ENCODE data around the gene IFNA2. TPM values are rescaled to one million over a fixed set of nuclear protein-coding genes. Genes with fewer than 3 reads are reported as not detected.
"Not testable (repeated sequence)": the region's sequence is repeated elsewhere in the genome, so short reads cannot be mapped to it uniquely, and the experiment has no call there.

The IFNA2 gene
- total RNA-seq, 3 donors from 2014 or later (not counting 1 experiment from before 2014, with no cell fraction given), result not detected

DNA sequence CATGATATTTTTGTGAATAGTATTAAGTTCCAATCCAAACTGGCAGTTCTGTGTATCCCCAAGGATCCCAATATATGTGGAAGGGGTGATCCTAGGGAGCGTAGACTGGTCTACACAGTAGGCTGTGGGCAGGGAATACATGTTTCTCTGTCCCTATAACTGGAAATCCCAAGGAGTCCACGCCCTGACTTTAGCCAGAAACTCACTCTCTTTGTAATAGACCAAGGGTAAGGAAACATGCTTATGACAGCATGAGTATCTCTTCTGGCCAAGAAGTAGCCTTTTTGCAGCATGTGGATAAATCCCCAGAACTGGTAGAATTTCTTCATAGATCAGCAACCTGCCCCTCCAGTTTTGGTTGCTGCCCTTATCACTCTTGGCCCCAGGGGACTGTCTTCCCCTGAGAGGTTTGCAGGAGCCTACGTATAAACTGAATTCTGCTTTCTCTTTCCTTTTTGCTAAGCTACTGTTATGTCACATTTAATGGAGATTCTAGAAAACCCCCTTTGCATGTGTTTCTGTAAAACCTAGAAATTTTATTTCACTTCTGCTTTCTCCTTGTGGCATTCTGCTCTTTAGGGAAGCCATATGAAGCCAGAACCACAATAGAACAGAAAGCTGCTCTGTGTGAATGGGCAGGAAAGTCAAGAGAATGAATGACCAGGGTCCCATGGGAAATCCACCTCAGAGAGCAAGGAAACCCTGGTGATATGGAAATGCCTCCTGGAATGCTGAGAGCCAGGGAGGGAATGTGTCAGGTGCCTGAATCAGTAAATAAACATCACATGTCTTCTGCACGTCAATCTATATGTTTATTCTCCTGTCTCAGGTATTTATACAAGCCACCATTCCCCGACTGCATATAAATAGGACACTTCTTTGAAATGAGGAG, 3.5 kb downstream of the IFNA2 start:
- Mint-ChIP-seq H3K9me3 (no peaks in the 10 kb centered on the region), H3K4me3 (no peak overlapping the region), H3K27me3 (ENCODE audit: low read depth in 2 of 2) (peaks cover 26 to 44% of the 10 kb centered on the region in 2 donors), H3K27ac (peak overlapping the region in 1 of 2 donors; percentile 21), H3K36me3 (no peaks in the 10 kb centered on the region), H3K4me1 (peaks cover 5 to 15% of the 10 kb centered on the region in 2 donors)
- no peak overlapping the region for H3K4me3 ChIP-seq (ENCODE audit: low read length)
- WGBS (ENCODE audit: insufficient coverage), result 56% methylated on average over 5 of the region's 5 CpGs
- DNase-seq (peak in 1 of 2 donors; percentile 45), ATAC-seq (peak; percentile 89 to 96 (median 93))
- H3K27ac ChIP-seq (ENCODE audit: low read length), result no peak overlapping the region
- no peaks in the 10 kb centered on the region for H3K9me3 ChIP-seq (ENCODE audit: control insufficient read depth, insufficient read depth, low read length)
- TF ChIP-seq, protein P1, sequence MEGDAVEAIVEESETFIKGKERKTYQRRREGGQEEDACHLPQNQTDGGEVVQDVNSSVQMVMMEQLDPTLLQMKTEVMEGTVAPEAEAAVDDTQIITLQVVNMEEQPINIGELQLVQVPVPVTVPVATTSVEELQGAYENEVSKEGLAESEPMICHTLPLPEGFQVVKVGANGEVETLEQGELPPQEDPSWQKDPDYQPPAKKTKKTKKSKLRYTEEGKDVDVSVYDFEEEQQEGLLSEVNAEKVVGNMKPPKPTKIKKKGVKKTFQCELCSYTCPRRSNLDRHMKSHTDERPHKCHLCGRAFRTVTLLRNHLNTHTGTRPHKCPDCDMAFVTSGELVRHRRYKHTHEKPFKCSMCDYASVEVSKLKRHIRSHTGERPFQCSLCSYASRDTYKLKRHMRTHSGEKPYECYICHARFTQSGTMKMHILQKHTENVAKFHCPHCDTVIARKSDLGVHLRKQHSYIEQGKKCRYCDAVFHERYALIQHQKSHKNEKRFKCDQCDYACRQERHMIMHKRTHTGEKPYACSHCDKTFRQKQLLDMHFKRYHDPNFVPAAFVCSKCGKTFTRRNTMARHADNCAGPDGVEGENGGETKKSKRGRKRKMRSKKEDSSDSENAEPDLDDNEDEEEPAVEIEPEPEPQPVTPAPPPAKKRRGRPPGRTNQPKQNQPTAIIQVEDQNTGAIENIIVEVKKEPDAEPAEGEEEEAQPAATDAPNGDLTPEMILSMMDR (IDR thresholded peaks at IDR 0.05), result no peak
- no peaks in the 10 kb centered on the region for H3K36me3 ChIP-seq (ENCODE audit: control insufficient read depth, insufficient read depth, low read length)
- intact Hi-C loops (cut with micrococcal nuclease), result no loop called here
- peaks cover 9% of the 10 kb centered on the region for H3K27me3 ChIP-seq (ENCODE audit: control insufficient read depth, insufficient read depth, low read length)
- H3K4me1 ChIP-seq (ENCODE audit: control insufficient read depth, insufficient read depth, low read length), result peaks cover 9% of the 10 kb centered on the region

DNA sequence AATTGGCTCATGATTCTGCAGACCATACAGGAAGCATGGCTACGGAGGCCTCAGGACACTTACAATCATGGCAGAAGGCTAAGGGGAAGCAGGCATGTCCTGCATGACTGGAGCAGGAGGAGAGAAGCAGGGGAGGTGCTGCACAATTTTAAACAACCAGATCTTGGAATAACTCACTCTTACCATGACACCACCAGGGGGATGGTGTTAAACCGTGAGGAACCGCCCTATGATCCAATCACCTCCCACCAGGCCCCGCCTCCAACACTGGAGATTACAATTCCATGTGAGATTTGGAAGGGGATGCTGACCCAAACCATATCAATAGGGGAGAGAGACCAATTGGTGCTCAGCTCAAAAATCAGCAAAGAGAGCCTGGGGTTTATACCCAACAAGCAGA, 13.7 kb downstream of the IFNA2 start:
- H3K36me3 ChIP-seq (ENCODE audit: control insufficient read depth, insufficient read depth, low read length); H3K27ac Mint-ChIP-seq; H3K27me3 ChIP-seq (ENCODE audit: control insufficient read depth, insufficient read depth, low read length); H3K36me3 Mint-ChIP-seq; DNase-seq; H3K27ac ChIP-seq (ENCODE audit: low read length); H3K4me1 Mint-ChIP-seq; H3K9me3 ChIP-seq (ENCODE audit: control insufficient read depth, insufficient read depth, low read length); H3K9me3 Mint-ChIP-seq; H3K4me3 ChIP-seq (ENCODE audit: low read length); ATAC-seq; H3K4me1 ChIP-seq (ENCODE audit: control insufficient read depth, insufficient read depth, low read length); intact Hi-C loops (cut with micrococcal nuclease); H3K4me3 Mint-ChIP-seq: not testable (repeated sequence)
- H3K27me3 Mint-ChIP-seq (ENCODE audit: low read depth in 2 of 2), result peaks cover 25 to 35% of the 10 kb centered on the region in 2 donors
- 89% methylated on average over 1 of the region's 4 CpGs for WGBS (ENCODE audit: insufficient coverage)

DNA sequence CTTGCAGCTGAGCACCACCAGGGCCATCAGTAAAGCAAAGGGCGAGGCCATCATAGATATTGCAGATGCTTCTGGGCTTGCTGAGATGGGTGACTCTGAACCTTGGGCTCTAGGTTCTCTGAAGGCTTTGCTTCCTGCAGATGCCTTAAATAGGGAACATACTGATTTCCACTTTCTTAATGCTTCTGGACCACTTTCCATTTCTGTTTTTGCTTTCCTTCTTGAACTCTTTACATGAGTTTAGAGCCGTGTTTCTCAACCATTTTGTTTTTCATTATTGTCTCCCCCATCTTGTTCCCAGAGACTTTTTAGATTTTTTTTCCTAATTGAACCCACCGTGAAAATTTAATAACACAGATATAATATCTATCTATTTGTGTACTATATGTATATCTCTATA, 17.2 kb downstream of the IFNA2 start, which contains the start of gene IFNA13:
TSS of gene IFNA13 (minus strand) at position 101 of the 400 bp plus-strand sequence. CDS start at position 54, 47 bp downstream.
- ATAC-seq, result no peak
- no peaks in the 10 kb centered on the region for H3K4me1 Mint-ChIP-seq
- intact Hi-C loops (cut with micrococcal nuclease), result no loop called here
- TF ChIP-seq, protein P1 (IDR thresholded peaks at IDR 0.05), result no peak
- Histone ChIP-seq H3K9me3 (ENCODE audit: control insufficient read depth, insufficient read depth, low read length) (no peaks in the 10 kb centered on the region), H3K4me3 (ENCODE audit: low read length) (no peak within 1 kb of the TSS), H3K27ac (ENCODE audit: low read length) (no peak within 1 kb of the TSS), H3K27me3 (ENCODE audit: control insufficient read depth, insufficient read depth, low read length) (peaks cover 7% of the 10 kb centered on the region), H3K4me1 (ENCODE audit: control insufficient read depth, insufficient read depth, low read length) (no peaks in the 10 kb centered on the region), H3K36me3 (ENCODE audit: control insufficient read depth, insufficient read depth, low read length) (no peaks in the 10 kb centered on the region)
- no peak within 1 kb of the TSS for H3K27ac Mint-ChIP-seq
- no peaks in the 10 kb centered on the region for H3K9me3 Mint-ChIP-seq
- no peak within 1 kb of the TSS for H3K4me3 Mint-ChIP-seq
- no peak for DNase-seq
- no peaks in the 10 kb centered on the region for H3K36me3 Mint-ChIP-seq
- H3K27me3 Mint-ChIP-seq (ENCODE audit: low read depth in 2 of 2), result peaks cover 24 to 45% of the 10 kb centered on the region in 2 donors
- 94% methylated on average over 2 of the region's 3 CpGs for WGBS (ENCODE audit: insufficient coverage)

DNA sequence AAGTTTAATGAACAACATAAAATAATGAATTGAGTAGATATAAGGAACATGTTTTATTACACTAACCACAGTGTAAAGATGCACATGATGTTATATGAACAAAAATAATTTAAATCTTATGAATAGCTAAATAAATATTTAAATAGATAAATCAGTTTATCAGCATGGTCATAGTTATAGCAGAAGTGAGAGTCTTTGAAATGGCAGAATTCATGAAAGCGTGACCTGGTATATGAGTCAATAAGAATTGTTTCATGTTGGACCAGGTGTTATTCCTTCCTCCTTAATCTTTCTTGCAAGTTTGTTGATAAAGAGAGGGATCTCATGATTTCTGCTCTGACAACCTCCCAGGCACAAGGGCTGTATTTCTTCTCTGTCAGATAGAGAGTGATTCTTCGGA, 18.0 kb downstream of the IFNA2 start:
- H3K4me1 Mint-ChIP-seq; intact Hi-C loops (cut with micrococcal nuclease); H3K4me3 ChIP-seq (ENCODE audit: low read length); H3K27ac Mint-ChIP-seq; H3K9me3 Mint-ChIP-seq; DNase-seq; H3K36me3 ChIP-seq (ENCODE audit: control insufficient read depth, insufficient read depth, low read length); H3K36me3 Mint-ChIP-seq; H3K27me3 ChIP-seq (ENCODE audit: control insufficient read depth, insufficient read depth, low read length); H3K27ac ChIP-seq (ENCODE audit: low read length); ATAC-seq; H3K9me3 ChIP-seq (ENCODE audit: control insufficient read depth, insufficient read depth, low read length); H3K4me1 ChIP-seq (ENCODE audit: control insufficient read depth, insufficient read depth, low read length); H3K4me3 Mint-ChIP-seq: not testable (repeated sequence)
- no CpG with 5 or more reads among the region's 2 CpGs for WGBS (ENCODE audit: insufficient coverage)
- H3K27me3 Mint-ChIP-seq (ENCODE audit: low read depth in 2 of 2), result peaks cover 22 to 42% of the 10 kb centered on the region in 2 donors

All from natural killer cell (primary cell).